GM12865 (cell line): ENCODE measurements around the gene C19orf73.

Experiments used
- DNase-seq: peaks from one replicate; pipeline ENCODE4 v3.0.0; 2010; ENCODE audit warnings: low read depth
- H3K4me3 ChIP-seq: 2 replicates; pipeline ENCODE4 v1.5.1; 2011; ENCODE audit warnings: mild to moderate bottlenecking, low read depth, low read length, control low read depth
- TF ChIP-seq, protein P1 (sequence below): IDR thresholded peaks from 2 replicates; pipeline ENCODE4 v1.5.1; 2011; ENCODE audit warnings: low read length, control low read depth, low read depth, inconsistent platforms; ENCODE audit not compliant: insufficient read depth; ENCODE audit errors: missing control alignments

Gene C19orf73

GRCh38 chr19:49070416-49070815 lies 48.5 kb downstream of the C19orf73 start:
- TF ChIP-seq, protein P1, sequence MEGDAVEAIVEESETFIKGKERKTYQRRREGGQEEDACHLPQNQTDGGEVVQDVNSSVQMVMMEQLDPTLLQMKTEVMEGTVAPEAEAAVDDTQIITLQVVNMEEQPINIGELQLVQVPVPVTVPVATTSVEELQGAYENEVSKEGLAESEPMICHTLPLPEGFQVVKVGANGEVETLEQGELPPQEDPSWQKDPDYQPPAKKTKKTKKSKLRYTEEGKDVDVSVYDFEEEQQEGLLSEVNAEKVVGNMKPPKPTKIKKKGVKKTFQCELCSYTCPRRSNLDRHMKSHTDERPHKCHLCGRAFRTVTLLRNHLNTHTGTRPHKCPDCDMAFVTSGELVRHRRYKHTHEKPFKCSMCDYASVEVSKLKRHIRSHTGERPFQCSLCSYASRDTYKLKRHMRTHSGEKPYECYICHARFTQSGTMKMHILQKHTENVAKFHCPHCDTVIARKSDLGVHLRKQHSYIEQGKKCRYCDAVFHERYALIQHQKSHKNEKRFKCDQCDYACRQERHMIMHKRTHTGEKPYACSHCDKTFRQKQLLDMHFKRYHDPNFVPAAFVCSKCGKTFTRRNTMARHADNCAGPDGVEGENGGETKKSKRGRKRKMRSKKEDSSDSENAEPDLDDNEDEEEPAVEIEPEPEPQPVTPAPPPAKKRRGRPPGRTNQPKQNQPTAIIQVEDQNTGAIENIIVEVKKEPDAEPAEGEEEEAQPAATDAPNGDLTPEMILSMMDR: no peak
- no peak for DNase-seq
- H3K4me3 ChIP-seq: no peak overlapping the region

- TF ChIP-seq, protein P1: no peak
- no peak for DNase-seq
- H3K4me3 ChIP-seq: no peak overlapping the region
These were observed 49.9 kb downstream of the C19orf73 start for GRCh38 chr19:49069026-49069425.
